ENCODE results near the gene C1QTNF1.
A peak's percentile ranks its signal among the peaks of the same experiment; 100 is the strongest.

The C1QTNF1 gene

GRCh38 chr17:79085921-79086551 is 62.1 kb downstream of the C1QTNF1 start:
- no peak overlapping the region for H3K27ac ChIP-seq (replicated peaks)
- H3K4me3 ChIP-seq (replicated peaks; ENCODE audit: insufficient read depth, low read length) = no peak overlapping the region
- no peak for TF ChIP-seq GABPA (IDR thresholded peaks at IDR 0.05; ENCODE audit: low read depth)
- TF ChIP-seq, protein P1, sequence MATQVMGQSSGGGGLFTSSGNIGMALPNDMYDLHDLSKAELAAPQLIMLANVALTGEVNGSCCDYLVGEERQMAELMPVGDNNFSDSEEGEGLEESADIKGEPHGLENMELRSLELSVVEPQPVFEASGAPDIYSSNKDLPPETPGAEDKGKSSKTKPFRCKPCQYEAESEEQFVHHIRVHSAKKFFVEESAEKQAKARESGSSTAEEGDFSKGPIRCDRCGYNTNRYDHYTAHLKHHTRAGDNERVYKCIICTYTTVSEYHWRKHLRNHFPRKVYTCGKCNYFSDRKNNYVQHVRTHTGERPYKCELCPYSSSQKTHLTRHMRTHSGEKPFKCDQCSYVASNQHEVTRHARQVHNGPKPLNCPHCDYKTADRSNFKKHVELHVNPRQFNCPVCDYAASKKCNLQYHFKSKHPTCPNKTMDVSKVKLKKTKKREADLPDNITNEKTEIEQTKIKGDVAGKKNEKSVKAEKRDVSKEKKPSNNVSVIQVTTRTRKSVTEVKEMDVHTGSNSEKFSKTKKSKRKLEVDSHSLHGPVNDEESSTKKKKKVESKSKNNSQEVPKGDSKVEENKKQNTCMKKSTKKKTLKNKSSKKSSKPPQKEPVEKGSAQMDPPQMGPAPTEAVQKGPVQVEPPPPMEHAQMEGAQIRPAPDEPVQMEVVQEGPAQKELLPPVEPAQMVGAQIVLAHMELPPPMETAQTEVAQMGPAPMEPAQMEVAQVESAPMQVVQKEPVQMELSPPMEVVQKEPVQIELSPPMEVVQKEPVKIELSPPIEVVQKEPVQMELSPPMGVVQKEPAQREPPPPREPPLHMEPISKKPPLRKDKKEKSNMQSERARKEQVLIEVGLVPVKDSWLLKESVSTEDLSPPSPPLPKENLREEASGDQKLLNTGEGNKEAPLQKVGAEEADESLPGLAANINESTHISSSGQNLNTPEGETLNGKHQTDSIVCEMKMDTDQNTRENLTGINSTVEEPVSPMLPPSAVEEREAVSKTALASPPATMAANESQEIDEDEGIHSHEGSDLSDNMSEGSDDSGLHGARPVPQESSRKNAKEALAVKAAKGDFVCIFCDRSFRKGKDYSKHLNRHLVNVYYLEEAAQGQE (IDR thresholded peaks at IDR 0.05; ENCODE audit: insufficient replicate concordance, low read depth) = no peak
- no peak for TF ChIP-seq POLR2AphosphoS5 (IDR thresholded peaks at IDR 0.05; ENCODE audit: low read depth)
- no peak for TF ChIP-seq CTCF (IDR thresholded peaks at IDR 0.05; ENCODE audit: insufficient read depth, low read length)
- TF ChIP-seq SPI1 (IDR thresholded peaks at IDR 0.05; ENCODE audit: borderline replicate concordance, low read depth) = no peak
- no peak for DNase-seq (ENCODE audit: low read depth in 1 of 2, low spot score in 1 of 2)
- no peaks in the 10 kb centered on the region for H3K27me3 ChIP-seq (ENCODE audit: insufficient read depth, poor library complexity, severe bottlenecking)

DNA sequence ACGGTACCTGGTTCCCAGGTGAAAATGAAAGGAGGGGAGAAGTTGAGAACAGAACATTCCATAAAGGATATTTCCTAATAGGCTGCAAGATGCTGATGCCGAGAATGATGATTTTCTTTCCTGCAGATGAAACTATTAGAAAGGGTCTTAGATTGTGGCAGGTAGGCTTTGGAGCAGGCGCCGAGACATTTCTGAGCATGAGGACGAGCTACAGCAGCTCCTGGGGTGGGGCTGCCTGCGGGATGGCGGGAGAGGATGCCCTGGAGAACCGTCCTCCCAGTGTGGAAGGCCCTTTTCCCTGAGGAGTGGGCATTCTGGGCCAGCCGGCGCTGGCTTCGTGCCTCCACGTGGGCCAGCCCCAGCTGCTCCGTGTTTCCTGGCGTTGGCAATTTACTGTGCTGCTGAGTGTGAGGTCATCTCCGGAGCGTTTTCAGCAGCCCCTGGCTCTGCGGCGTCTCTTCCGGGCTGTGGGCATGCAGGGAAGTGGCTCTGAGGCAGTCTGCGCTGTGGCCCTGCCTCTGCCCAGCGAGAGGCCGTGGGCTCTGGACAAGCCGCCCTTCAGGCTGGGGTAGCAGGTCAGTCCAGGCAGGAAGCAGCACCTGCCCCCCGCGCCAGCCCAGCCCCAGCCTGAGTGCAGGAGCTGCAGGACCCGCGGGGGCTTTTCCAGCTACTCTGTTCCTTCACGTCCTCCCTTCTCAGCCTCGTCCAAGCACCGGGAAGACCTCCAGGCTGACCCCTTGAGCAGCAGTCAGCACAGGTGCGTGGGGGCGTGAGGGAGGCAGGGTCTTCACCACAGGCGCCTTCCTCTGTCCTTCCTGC is 62.8 kb downstream of the C1QTNF1 start:
- no peak overlapping the region for H3K4me3 ChIP-seq (replicated peaks; ENCODE audit: insufficient read depth, low read length)
- no peaks in the 10 kb centered on the region for H3K27me3 ChIP-seq (ENCODE audit: insufficient read depth, poor library complexity, severe bottlenecking)
- TF ChIP-seq, protein P1 (IDR thresholded peaks at IDR 0.05; ENCODE audit: insufficient replicate concordance, low read depth) = no peak
- no peak for TF ChIP-seq SPI1 (IDR thresholded peaks at IDR 0.05; ENCODE audit: borderline replicate concordance, low read depth)
- no peak for TF ChIP-seq GABPA (IDR thresholded peaks at IDR 0.05; ENCODE audit: low read depth)
- no peak for DNase-seq (ENCODE audit: low read depth in 1 of 2, low spot score in 1 of 2)
- H3K27ac ChIP-seq (replicated peaks) = no peak overlapping the region

DNA sequence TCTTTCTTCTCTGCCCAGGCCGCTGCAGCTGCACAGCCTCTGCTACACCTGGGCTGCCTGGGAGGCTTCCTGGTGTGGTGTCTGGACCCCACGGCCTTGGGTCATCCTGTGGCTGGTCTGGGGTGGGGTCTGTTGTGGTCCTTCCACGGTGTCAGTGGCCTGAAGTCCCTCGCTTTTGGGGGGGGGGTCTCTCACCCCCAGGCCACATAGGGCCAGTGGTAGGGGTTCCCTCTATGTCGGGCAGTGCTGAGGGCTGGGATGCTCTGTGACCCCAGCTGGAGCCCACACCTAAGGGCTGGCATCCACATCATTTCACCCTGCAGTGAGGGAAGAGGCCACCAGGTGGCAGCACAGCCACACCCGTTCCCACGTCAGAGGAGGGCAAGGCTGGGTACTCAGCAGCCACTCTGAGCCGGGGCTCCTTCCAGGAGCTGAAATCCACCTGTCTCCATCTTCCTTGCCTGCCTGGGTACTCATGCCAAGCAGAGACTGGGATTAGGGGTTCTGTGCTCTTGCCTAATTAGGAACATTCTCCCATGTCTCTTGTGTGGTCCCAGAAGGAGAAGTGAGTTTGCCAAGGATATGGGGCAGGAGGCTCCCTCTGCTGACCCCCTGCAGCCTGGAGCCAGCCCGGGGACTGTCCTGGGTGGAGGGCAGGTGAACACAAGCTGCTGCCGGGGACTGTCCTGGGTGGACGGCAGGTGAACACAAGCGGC is 63.6 kb downstream of the C1QTNF1 start:
- DNase-seq (ENCODE audit: low read depth in 1 of 2, low spot score in 1 of 2) = peak in 1 of 2 experiments; percentile 56
- TF ChIP-seq CTCF (IDR thresholded peaks at IDR 0.05; ENCODE audit: insufficient read depth, low read length) (peak; percentile 85), SPI1 (IDR thresholded peaks at IDR 0.05; ENCODE audit: borderline replicate concordance, low read depth) (no peak)
- H3K27ac ChIP-seq (replicated peaks) = no peak overlapping the region

More for the DNA sequence above, 63.6 kb downstream of the C1QTNF1 start:
- H3K4me3 ChIP-seq (replicated peaks; ENCODE audit: insufficient read depth, low read length) = no peak overlapping the region
- no peaks in the 10 kb centered on the region for H3K27me3 ChIP-seq (ENCODE audit: insufficient read depth, poor library complexity, severe bottlenecking)
